ENCODE data around the gene ABR.
"Not testable (repeated sequence)": the region's sequence is repeated elsewhere in the genome, so short reads cannot be mapped to it uniquely, and the experiment has no call there.

DNA sequence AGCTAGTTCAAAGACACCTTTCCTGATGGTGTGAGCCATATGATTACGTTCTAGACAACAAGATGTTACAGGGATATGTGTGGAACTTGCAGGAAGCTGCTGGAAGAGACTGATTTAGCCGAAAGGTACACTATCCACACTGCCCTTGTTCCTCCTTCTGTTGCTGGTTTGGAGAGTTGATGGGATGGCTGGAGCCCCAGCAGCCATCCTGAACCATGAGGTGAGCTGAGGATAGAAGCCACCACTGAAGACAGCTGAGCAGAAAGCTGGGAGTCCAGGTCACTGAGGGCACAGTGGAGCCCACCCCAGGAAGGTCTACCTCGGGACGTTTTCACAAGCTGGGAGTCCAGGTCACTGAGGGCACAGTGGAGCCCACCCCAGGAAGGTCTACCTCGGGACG is 51.3 kb downstream of the ABR start:
- not testable (repeated sequence) for TF ChIP-seq POLR2AphosphoS5, POLR2A (IDR thresholded peaks at IDR 0.05)
- TF ChIP-seq, protein P1, sequence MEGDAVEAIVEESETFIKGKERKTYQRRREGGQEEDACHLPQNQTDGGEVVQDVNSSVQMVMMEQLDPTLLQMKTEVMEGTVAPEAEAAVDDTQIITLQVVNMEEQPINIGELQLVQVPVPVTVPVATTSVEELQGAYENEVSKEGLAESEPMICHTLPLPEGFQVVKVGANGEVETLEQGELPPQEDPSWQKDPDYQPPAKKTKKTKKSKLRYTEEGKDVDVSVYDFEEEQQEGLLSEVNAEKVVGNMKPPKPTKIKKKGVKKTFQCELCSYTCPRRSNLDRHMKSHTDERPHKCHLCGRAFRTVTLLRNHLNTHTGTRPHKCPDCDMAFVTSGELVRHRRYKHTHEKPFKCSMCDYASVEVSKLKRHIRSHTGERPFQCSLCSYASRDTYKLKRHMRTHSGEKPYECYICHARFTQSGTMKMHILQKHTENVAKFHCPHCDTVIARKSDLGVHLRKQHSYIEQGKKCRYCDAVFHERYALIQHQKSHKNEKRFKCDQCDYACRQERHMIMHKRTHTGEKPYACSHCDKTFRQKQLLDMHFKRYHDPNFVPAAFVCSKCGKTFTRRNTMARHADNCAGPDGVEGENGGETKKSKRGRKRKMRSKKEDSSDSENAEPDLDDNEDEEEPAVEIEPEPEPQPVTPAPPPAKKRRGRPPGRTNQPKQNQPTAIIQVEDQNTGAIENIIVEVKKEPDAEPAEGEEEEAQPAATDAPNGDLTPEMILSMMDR (IDR thresholded peaks at IDR 0.05) = not testable (repeated sequence)
